IMR-90 (cell line): Measurements from ENCODE around the gene ZNF594.

Experiments used
- BHLHE40 ChIP-seq: fragments of 150-350 bp; IDR thresholded peaks from 2 replicates; pipeline ENCODE4 v1.6.1; 2016; ENCODE audit warnings: mild to moderate bottlenecking, low read depth, low read length
- CEBPB ChIP-seq: IDR thresholded peaks from 2 replicates; pipeline ENCODE4 v1.6.1; 2012; ENCODE audit warnings: low read depth, low read length, improper control_type of control experiment
- CHD1 ChIP-seq: IDR thresholded peaks from 2 replicates; pipeline ENCODE4 v1.6.1; 2012; ENCODE audit warnings: low read depth, low read length, improper control_type of control experiment
- MAFK ChIP-seq: IDR thresholded peaks from 2 replicates; pipeline ENCODE4 v1.6.1; 2012; ENCODE audit warnings: low read depth, low read length, improper control_type of control experiment
- MAZ ChIP-seq: IDR thresholded peaks from 2 replicates; pipeline ENCODE4 v1.6.1; 2012; ENCODE audit warnings: low read depth, mild to moderate bottlenecking, low read length, improper control_type of control experiment, moderate library complexity, borderline replicate concordance
- MXI1 ChIP-seq: IDR thresholded peaks from 2 replicates; pipeline ENCODE4 v1.6.1; 2012; ENCODE audit warnings: low read depth, mild to moderate bottlenecking, low read length, moderate library complexity, borderline replicate concordance
- NFE2L2 ChIP-seq: fragments of 150-350 bp; IDR thresholded peaks from 2 replicates; pipeline ENCODE4 v1.6.1; 2016; ENCODE audit warnings: low read depth, mild to moderate bottlenecking, low read length
- POLR2A ChIP-seq: IDR thresholded peaks from 2 replicates; pipeline ENCODE4 v1.6.1; 2012; ENCODE audit warnings: mild to moderate bottlenecking, low read depth, low read length
- RAD21 ChIP-seq: IDR thresholded peaks from 2 replicates; pipeline ENCODE4 v1.6.1; 2012; ENCODE audit warnings: low read length, improper control_type of control experiment
- RCOR1 ChIP-seq: IDR thresholded peaks from 2 replicates; pipeline ENCODE4 v1.6.1; 2012; ENCODE audit warnings: mild to moderate bottlenecking, low read length, improper control_type of control experiment; ENCODE audit not compliant: insufficient replicate concordance
- RFX5 ChIP-seq: IDR thresholded peaks from 2 replicates; pipeline ENCODE4 v1.8.0; 2012; ENCODE audit warnings: low read depth, mild to moderate bottlenecking, low read length, moderate library complexity
- SMC3 ChIP-seq: fragments of 150-350 bp; IDR thresholded peaks from 2 replicates; pipeline ENCODE4 v1.6.1; 2016; ENCODE audit warnings: low read depth, mild to moderate bottlenecking, antibody characterized with exemption, low read length, moderate library complexity
- TF ChIP-seq, protein P1 (sequence below): conservative IDR thresholded peaks from 2 replicates; pipeline ENCODE4 v1.5.1; 2012; ENCODE audit warnings: mild to moderate bottlenecking, low read depth, low read length, improper control_type of control experiment
- TF ChIP-seq, protein P2 (sequence below): fragments of 150-350 bp; IDR thresholded peaks from 2 replicates; pipeline ENCODE4 v1.6.1; 2017; ENCODE audit warnings: mild to moderate bottlenecking, antibody characterized with exemption, low read length, low read depth

GRCh38 chr17:5203178-5203907, 11.7 kb upstream of the ZNF594 start:
- TF ChIP-seq POLR2A (no peak), RFX5 (no peak), RCOR1 (no peak), NFE2L2 (no peak), MXI1 (no peak), MAFK (no peak), RAD21 (no peak), SMC3 (no peak), BHLHE40 (no peak), MAZ (no peak), CEBPB (no peak), CHD1 (no peak)
- TF ChIP-seq, protein P1, sequence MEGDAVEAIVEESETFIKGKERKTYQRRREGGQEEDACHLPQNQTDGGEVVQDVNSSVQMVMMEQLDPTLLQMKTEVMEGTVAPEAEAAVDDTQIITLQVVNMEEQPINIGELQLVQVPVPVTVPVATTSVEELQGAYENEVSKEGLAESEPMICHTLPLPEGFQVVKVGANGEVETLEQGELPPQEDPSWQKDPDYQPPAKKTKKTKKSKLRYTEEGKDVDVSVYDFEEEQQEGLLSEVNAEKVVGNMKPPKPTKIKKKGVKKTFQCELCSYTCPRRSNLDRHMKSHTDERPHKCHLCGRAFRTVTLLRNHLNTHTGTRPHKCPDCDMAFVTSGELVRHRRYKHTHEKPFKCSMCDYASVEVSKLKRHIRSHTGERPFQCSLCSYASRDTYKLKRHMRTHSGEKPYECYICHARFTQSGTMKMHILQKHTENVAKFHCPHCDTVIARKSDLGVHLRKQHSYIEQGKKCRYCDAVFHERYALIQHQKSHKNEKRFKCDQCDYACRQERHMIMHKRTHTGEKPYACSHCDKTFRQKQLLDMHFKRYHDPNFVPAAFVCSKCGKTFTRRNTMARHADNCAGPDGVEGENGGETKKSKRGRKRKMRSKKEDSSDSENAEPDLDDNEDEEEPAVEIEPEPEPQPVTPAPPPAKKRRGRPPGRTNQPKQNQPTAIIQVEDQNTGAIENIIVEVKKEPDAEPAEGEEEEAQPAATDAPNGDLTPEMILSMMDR: no peak
- TF ChIP-seq, protein P2, sequence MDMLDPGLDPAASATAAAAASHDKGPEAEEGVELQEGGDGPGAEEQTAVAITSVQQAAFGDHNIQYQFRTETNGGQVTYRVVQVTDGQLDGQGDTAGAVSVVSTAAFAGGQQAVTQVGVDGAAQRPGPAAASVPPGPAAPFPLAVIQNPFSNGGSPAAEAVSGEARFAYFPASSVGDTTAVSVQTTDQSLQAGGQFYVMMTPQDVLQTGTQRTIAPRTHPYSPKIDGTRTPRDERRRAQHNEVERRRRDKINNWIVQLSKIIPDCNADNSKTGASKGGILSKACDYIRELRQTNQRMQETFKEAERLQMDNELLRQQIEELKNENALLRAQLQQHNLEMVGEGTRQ: no peak
